Measurements from ENCODE around the gene KCNK10.

GRCh38 chr14:88286309-88286708 lies 36.8 kb downstream of the KCNK10 start:
- TF ChIP-seq CTCF (conservative IDR thresholded peaks at IDR 0.05; ENCODE audit: low read length) (no peak), EZH2phosphoT487 (IDR thresholded peaks at IDR 0.05; ENCODE audit: borderline replicate concordance) (no peak)
